ENCODE results near the gene PIK3CD.
"Not testable (repeated sequence)": the region's sequence is repeated elsewhere in the genome, so short reads cannot be mapped to it uniquely, and the experiment has no call there.

Gene PIK3CD

GRCh38 chr1:9746211-9746610 is 94.7 kb downstream of the PIK3CD start:
- FAIRE-seq = no peak

DNA sequence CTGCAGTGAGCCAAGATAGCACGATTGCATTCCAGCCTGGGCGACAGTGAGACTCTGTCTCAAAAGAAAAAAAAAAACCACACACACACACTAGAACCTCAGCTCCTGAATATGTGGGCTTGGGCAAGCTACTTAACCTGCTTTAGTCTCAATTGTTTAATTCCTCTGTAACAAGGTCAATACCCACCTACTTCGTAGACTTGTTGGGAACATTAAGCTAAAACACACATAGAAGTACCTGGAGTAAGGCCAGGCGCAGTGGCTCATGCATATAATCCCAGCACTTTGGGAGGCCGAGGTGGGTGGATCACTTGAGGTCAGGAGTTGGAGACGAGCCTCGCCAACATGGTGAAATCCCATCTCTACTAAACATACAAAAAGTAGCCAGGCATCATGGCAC is 95.1 kb downstream of the PIK3CD start:
- no peak for FAIRE-seq

GRCh38 chr1:9748391-9748790 is 96.9 kb downstream of the PIK3CD start:
- FAIRE-seq = not testable (repeated sequence)

GRCh38 chr1:9749361-9749760 is 97.8 kb downstream of the PIK3CD start:
- FAIRE-seq = no peak

GRCh38 chr1:9751971-9752370 is 100.4 kb downstream of the PIK3CD start:
- FAIRE-seq = no peak

DNA sequence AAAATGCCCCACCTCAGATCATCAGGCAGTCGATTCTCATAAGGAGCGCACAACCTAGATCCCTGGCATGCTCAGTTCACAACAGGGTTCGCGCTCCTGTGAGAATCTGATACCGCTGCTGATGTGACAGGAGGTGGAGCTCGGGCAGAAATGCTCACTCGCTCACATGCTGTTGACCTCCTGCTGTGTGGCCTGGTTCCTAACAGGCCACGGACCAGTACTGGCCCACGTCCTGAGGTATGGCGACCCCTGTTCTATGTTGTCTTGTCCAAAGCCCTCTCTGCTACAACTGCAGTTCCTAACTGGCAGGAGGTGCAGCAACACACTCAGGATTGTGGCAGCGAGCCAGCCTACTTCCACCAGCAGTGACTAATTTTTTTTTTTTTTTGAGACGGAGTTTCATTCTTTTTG is 101.6 kb downstream of the PIK3CD start:
- FAIRE-seq = no peak

DNA sequence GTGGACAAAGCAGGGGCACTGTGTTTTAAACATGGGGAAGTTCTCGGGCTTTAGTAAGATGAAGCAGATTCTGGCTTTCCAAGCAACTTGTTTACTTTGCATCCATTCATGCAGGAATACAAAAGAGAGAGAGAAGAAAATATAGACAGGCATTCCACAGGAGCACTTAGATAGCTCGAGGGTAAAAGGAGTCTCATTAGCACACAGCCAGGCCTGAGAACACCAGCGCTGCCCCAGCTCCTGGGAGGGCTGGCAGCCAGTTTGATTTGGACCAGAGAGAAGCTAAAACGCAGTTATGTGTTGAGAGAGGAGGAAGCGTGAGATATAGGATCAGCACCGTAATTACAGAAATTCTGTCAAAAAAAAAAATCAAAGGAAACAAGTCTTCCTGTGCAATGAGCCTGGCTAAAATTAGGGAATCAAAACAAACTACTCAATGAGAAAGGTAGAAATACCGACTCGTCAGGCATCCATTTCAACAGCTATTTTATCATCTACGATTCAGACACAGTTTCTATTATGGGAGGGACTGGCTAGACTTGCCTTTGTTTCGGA is 104.0 kb downstream of the PIK3CD start:
- FAIRE-seq = no peak

- no peak for FAIRE-seq
These were observed 107.1 kb downstream of the PIK3CD start for GRCh38 chr1:9758559-9759121.

DNA sequence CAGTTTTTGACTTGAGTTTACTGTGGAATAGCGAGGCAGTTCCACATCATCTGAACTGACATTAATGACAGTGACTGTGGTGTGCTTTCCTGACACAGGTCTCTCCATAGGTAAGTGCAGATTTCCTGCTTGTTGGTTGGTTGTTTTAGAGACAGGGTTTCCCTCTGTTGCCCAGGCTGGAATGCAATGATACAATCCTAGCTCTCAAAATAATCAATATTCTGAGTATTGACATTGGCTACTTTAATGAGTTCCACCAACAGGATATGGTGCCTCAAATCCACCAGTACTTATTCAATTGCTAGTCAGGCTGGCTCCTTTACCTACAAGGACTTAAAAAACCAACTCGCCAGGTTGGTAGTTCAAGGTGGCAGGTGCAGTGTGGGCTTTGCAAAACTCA is 108.4 kb downstream of the PIK3CD start:
- no peak for FAIRE-seq

DNA sequence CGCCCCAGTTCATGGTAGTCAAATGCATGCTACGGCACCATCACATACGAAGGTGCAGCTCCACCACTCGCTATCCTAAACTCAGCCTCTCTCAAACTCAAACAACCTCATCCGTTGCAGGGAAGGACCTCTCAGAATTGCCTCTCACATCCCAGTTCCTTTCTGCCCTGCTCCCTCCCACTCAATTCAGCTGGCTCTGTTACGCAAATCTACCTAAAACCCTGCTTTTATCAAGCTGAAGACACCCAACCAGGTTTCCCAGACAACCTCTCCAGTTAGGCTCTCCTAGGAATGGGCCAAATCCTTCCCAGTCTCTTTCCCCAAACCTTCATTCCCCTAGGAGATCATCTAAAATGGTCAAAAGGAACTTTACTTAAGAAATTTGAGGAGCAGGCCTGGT is 109.3 kb downstream of the PIK3CD start:
- no peak for FAIRE-seq

GRCh38 chr1:9761855-9762254 is 110.3 kb downstream of the PIK3CD start:
- FAIRE-seq = no peak

DNA sequence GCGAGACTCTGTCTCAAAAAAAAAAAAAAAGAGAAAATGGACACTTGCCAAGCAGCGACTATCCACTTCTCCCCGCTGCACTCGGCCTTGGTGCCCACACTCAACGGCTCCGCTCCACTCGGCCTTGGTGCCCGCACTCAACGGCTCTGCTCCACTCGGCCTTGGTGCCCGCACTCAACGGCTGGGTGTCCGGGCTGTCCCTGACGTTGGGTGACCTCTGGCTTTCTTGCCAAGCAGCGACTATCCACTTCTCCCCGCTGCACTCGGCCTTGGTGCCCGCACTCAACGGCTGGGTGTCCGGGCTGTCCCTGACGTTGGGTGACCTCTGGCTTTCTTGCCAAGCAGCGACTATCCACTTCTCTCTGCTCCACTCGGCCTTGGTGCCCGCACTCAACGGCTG is 110.9 kb downstream of the PIK3CD start:
- not testable (repeated sequence) for FAIRE-seq

- no peak for FAIRE-seq
These were observed 112.4 kb downstream of the PIK3CD start for GRCh38 chr1:9763914-9764313.

DNA sequence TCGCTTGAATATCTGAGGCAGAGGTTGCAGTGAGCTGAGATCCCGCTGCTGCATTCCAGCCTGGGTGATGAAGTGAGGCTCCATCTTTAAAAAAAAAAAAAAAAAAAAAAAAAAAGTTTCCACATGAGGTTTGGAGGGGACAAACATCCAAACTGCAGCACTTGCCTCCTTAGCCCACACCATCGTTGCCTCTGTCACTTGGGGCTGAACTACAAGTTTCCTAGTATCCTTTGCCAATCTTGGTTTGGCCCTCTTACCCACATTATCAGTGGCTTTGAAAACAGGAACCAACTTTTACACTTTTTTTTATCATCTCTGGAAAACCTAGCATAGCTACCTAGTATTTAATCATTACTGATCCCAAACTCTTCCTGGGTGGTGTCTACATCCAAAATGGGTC is 113.0 kb downstream of the PIK3CD start:
- FAIRE-seq = no peak

DNA sequence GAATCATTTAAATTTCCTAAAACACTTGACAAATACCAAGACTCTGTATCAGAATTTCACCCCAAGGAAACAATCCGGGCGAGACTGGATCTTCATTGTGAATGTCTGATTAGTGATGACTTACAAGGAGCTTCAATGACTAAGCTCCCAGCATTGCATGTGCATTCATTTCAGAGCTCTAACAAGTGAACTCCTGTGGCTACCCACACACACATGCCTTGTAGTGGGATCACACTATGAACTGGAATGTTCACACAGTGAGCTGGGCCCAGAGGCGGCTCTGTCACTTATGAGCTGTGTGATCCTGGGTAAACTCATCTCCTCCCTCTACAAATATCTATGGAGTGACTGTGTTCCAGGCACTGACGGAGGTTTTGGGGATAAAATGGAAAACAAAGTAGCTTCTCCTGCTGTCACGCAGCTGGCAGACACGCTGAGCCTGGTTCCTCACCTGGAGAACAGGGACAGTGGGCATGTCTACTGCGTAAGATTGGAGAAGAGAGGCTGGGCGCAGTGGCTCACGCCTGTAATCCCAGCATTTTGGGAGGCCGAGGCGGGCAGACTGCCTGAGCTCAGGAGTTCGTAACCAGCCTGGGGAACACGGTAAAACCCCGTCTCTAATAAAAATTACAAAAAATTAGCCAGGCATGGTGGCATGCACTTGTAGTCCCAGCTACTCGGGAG is 115.4 kb downstream of the PIK3CD start:
- no peak for FAIRE-seq

- no peak for FAIRE-seq
These were observed 116.6 kb downstream of the PIK3CD start for GRCh38 chr1:9767964-9768668.

DNA sequence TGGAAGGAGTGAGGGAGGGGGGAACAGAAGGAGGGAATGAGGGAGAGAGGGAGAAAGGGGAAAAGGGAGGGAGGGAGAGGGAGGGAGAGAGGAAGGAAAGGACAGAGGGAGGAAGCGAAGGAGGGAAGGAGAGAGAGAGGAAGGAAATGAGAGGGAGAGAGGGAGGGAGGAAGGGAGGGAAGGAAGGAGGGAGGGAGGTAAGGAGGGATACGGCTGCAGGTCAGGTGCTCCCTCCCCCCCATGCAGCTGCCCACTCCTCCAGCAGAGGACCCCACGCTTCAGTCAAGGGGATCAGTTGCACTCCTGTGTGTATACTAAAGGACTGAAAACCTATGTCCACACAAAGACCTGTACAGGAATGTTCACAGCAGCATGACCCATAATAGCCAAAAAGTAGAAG is 117.5 kb downstream of the PIK3CD start:
- FAIRE-seq = no peak

GRCh38 chr1:9770298-9770697 is 118.8 kb downstream of the PIK3CD start:
- FAIRE-seq = no peak

DNA sequence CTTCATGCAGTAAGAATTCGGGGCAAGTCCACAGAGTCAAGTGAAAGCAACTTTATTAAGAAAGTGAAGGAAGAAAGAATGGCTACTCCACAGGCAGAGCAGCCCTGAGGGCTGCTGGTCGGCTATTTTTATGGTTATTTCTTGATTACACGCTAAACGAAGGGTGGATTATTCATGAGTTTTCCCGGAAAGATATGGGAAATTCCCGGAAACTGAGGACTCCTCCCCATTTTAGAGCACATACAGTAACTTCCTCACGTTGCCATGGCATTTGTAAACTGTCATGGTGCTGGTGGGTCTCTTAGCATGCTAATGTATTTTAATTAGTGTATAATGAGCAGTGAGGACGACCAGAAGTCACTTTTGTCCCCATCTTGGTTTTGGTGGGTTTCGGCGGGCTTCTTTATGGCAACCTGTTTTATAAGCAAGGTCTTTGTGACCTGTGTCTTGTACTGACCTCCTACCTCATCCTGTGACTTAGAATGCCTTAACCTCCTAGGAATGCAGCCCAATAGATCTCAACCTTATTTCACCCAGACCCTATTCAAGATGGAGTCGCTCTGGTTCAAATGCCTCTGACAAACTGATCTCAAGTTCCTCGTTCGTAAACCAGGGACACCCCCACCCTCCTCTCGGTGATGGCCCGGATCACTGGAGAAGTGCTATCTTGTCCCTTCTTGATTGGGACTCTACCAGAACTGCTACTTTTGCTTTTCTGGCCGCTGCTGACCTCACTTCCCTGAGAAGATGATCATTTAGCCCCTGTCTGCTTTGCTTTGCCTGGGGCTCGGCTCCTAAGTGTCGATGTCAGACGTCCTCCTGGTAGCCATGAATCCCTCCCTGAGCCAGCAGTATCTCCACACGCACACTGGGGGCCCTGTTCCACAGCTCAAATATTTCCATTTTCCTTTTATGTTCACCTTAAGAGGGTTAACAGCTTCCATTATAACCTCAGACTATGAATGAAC is 123.5 kb downstream of the PIK3CD start:
- no peak for FAIRE-seq

- FAIRE-seq = no peak
These were observed 125.2 kb downstream of the PIK3CD start for GRCh38 chr1:9776685-9777084.
